ENCODE results near the gene SRSF12. TPM values are rescaled to one million over a fixed set of nuclear protein-coding genes. Genes with fewer than 3 reads are reported as not detected.

SRSF12 gene
- total RNA-seq, 1 donor from 2014 or later, result 21.9 TPM

GRCh38 chr6:89148016-89148750, 30.3 kb upstream of the SRSF12 start:
- Mint-ChIP-seq H3K4me3 (peak overlapping the region; percentile 51), H3K9me3 (no peaks in the 10 kb centered on the region), H3K27me3 (ENCODE audit: low read depth) (peaks cover 13% of the 10 kb centered on the region), H3K36me3 (ENCODE audit: low read depth) (no peaks in the 10 kb centered on the region), H3K27ac (ENCODE audit: unreplicated experiment) (no peak overlapping the region), H3K4me1 (peaks cover 16% of the 10 kb centered on the region)
- DNase-seq (ENCODE audit: low read depth, low spot score), result no peak
- no peak for TF ChIP-seq CTCF (conservative IDR thresholded peaks at IDR 0.05)

- Mint-ChIP-seq H3K27ac (ENCODE audit: unreplicated experiment) (no peak overlapping the region), H3K4me1 (peaks cover 16% of the 10 kb centered on the region), H3K9me3 (no peaks in the 10 kb centered on the region), H3K27me3 (ENCODE audit: low read depth) (peaks cover 13% of the 10 kb centered on the region), H3K36me3 (ENCODE audit: low read depth) (no peaks in the 10 kb centered on the region), H3K4me3 (peak overlapping the region; percentile 87)
- no peak for DNase-seq (ENCODE audit: low read depth, low spot score)
- TF ChIP-seq CTCF (conservative IDR thresholded peaks at IDR 0.05), result no peak
These were observed 29.1 kb upstream of the SRSF12 start for GRCh38 chr6:89146718-89147700.

GRCh38 chr6:89145956-89146717, 28.3 kb upstream of the SRSF12 start, which contains the start of gene PM20D2:
Gene PM20D2 (plus strand): TSS chr6:89146055. CDS start chr6:89146145, 90 bp downstream.
- peak; percentile 40 for DNase-seq (ENCODE audit: low read depth, low spot score)
- Mint-ChIP-seq H3K27me3 (ENCODE audit: low read depth) (peaks cover 13% of the 10 kb centered on the region), H3K36me3 (ENCODE audit: low read depth) (no peaks in the 10 kb centered on the region), H3K4me3 (peak within 1 kb of the TSS; percentile 89), H3K27ac (ENCODE audit: unreplicated experiment) (peak within 1 kb of the TSS; percentile 3), H3K9me3 (no peaks in the 10 kb centered on the region), H3K4me1 (peaks cover 16% of the 10 kb centered on the region)
- TF ChIP-seq CTCF (conservative IDR thresholded peaks at IDR 0.05), result no peak

- H3K27me3 Mint-ChIP-seq (ENCODE audit: low read depth), result peaks cover 13% of the 10 kb centered on the region
- H3K27ac Mint-ChIP-seq (ENCODE audit: unreplicated experiment), result peak overlapping the region; percentile 3
- DNase-seq (ENCODE audit: low read depth, low spot score), result no peak
- peak overlapping the region; percentile 89 for H3K4me3 Mint-ChIP-seq
- no peaks in the 10 kb centered on the region for H3K36me3 Mint-ChIP-seq (ENCODE audit: low read depth)
- H3K9me3 Mint-ChIP-seq, result no peaks in the 10 kb centered on the region
- peaks cover 16% of the 10 kb centered on the region for H3K4me1 Mint-ChIP-seq
- TF ChIP-seq CTCF (conservative IDR thresholded peaks at IDR 0.05), result no peak
These were observed 27.5 kb upstream of the SRSF12 start for GRCh38 chr6:89145091-89145955.

All from neural crest cell (in vitro differentiated cells).